Activated T-helper 2 cell treated with anti-CD3 and anti-CD28 coated beads, Interferon-gamma antibody, Interleukin-2, Interleukin-4, amounts not matched to agents 10 μg/mL and 5 μg/mL and 100 μg/mL, durations not matched to agents 14 hours and 24 hours and 36 hours (primary cell): ENCODE results near the gene ABHD17C. TPM values are rescaled to one million over a fixed set of nuclear protein-coding genes. Genes with fewer than 3 reads are reported as not detected.
"Not testable (repeated sequence)": the region's sequence is repeated elsewhere in the genome, so short reads cannot be mapped to it uniquely, and the experiment has no call there.

Experiments
- DNase-seq: peaks from one replicate; pipeline ENCODE4 v3.0.0; 2021; ENCODE audit warnings: low spot score
- H3K27ac Mint-ChIP-seq: one replicate; pipeline ENCODE4 v1.8.0; 2021; ENCODE audit warnings: mixed read lengths
- H3K27me3 Mint-ChIP-seq: one replicate; pipeline ENCODE4 v1.8.0; 2021; ENCODE audit warnings: low read depth, mixed read lengths
- H3K36me3 Mint-ChIP-seq: one replicate; pipeline ENCODE4 v1.8.0; 2021; ENCODE audit warnings: low read depth, mixed read lengths
- H3K4me1 Mint-ChIP-seq: one replicate; pipeline ENCODE4 v1.8.0; 2021; ENCODE audit warnings: low read depth, mixed read lengths
- H3K4me3 Mint-ChIP-seq: one replicate; pipeline ENCODE4 v1.8.0; 2021; ENCODE audit warnings: low read depth, mild to moderate bottlenecking, moderate library complexity, mixed read lengths
- H3K9me3 Mint-ChIP-seq: one replicate; pipeline ENCODE4 v1.8.0; 2021; ENCODE audit warnings: mixed read lengths
- intact Hi-C: fragments of 100-400 bp; cut with micrococcal nuclease; formaldehyde crosslinking; loops from one replicate; pipeline ENCODE4 v1.15.1; 2023
- total RNA-seq: library from RNA; stranded (reverse); gene quantifications from 2 replicates; pipeline ENCODE4 v1.2.3, GENCODE V29; 2022

The ABHD17C gene
- total RNA-seq = 4.2 and 4.3 TPM in 2 replicates

DNA sequence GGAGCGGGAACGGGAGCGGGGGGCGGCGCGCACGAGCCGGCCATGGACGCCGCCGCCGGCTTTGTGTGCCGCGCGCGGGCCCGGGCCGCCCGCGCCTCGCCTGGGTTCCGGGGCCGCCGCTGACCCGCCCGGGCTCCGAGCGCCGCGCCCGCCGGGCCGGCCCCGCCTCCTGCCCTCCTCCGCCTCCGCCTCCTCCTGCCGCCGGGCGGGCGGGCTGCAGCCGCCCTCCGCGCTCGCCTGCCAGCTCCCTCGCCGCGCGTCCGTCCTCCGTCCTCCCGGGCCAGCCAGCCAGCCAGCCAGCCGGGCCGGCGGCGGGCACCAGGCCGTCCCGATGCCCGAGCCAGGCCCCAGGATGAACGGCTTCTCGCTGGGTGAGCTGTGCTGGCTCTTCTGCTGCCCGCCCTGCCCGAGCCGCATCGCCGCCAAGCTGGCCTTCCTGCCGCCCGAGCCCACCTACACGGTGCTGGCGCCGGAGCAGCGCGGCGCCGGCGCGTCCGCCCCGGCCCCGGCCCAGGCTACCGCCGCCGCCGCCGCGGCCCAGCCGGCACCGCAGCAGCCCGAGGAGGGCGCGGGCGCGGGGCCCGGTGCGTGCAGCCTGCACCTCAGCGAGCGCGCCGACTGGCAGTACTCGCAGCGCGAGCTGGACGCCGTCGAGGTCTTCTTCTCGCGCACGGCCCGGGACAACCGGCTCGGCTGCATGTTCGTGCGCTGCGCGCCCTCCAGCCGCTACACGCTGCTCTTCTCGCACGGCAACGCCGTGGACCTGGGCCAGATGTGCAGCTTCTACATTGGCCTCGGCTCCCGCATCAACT is at the start of gene ABHD17C:
ABHD17C (plus strand) TSS at position 212 of the 812 bp plus-strand sequence; CDS start at position 332, 120 bp downstream.
- H3K27ac Mint-ChIP-seq = peak within 1 kb of the TSS; percentile 43
- no peaks in the 10 kb centered on the region for H3K36me3 Mint-ChIP-seq
- DNase-seq = peak; percentile 32
- peak within 1 kb of the TSS; percentile 86 for H3K4me3 Mint-ChIP-seq
- H3K27me3 Mint-ChIP-seq = peaks cover 51% of the 10 kb centered on the region
- H3K9me3 Mint-ChIP-seq = no peaks in the 10 kb centered on the region
- intact Hi-C loops = loop anchor here (5.0 to 10.0 kb wide), 3 partner anchors 109 to 569 kb away; partner anchors contain the start of gene MESD
- H3K4me1 Mint-ChIP-seq = peaks cover 16% of the 10 kb centered on the region

DNA sequence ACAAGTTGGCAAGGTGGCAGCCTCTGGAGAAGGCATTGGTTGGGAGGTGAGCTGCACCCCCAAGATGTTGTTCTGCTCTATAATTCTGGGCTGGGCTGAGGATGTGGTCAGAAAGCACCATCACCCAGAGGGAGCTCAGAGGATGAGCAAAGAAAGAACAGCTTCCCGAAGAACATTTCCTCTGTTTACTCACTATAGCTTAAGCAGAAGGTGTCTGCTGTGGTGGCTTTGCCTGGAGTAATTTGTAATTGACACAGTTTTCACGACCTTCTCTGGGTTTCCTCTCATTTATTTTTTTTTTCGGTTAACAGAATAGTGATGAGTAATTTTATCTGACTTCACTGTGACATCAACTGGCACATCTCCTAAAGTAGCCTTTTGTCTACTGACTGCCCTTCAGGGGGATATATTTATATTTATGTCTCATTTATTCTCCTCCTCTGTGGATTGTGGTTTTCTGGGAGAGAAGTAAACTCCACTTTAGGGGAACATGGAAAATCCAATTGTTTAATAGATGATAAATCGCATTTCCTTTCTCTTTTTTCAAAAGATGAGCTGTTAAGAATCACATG is 49.5 kb upstream of the ABHD17C start:
- H3K4me1 Mint-ChIP-seq = peaks cover 2% of the 10 kb centered on the region
- no peak overlapping the region for H3K4me3 Mint-ChIP-seq
- no peaks in the 10 kb centered on the region for H3K9me3 Mint-ChIP-seq
- H3K36me3 Mint-ChIP-seq = no peaks in the 10 kb centered on the region
- no peak overlapping the region for H3K27ac Mint-ChIP-seq
- intact Hi-C loops = no loop called here
- no peaks in the 10 kb centered on the region for H3K27me3 Mint-ChIP-seq
- DNase-seq = no peak

GRCh38 chr15:80647424-80647823 is 47.7 kb upstream of the ABHD17C start:
- H3K27me3 Mint-ChIP-seq, DNase-seq, H3K4me1 Mint-ChIP-seq, H3K27ac Mint-ChIP-seq, H3K4me3 Mint-ChIP-seq, H3K36me3 Mint-ChIP-seq, H3K9me3 Mint-ChIP-seq, intact Hi-C loops: not testable (repeated sequence)

GRCh38 chr15:80654299-80654698 is 40.8 kb upstream of the ABHD17C start:
- peaks cover 15% of the 10 kb centered on the region for H3K27me3 Mint-ChIP-seq
- no peak overlapping the region for H3K27ac Mint-ChIP-seq
- H3K4me1 Mint-ChIP-seq = no peaks in the 10 kb centered on the region
- intact Hi-C loops = no loop called here
- H3K4me3 Mint-ChIP-seq = no peak overlapping the region
- DNase-seq = no peak
- peaks cover 7% of the 10 kb centered on the region for H3K9me3 Mint-ChIP-seq
- H3K36me3 Mint-ChIP-seq = no peaks in the 10 kb centered on the region

GRCh38 chr15:80659375-80659774 is 35.7 kb upstream of the ABHD17C start:
- Mint-ChIP-seq H3K36me3 (no peaks in the 10 kb centered on the region), H3K4me1 (no peaks in the 10 kb centered on the region), H3K9me3 (no peaks in the 10 kb centered on the region), H3K27me3 (peaks cover 24% of the 10 kb centered on the region), H3K4me3 (no peak overlapping the region), H3K27ac (no peak overlapping the region)
- intact Hi-C loops = no loop called here
- no peak for DNase-seq

DNA sequence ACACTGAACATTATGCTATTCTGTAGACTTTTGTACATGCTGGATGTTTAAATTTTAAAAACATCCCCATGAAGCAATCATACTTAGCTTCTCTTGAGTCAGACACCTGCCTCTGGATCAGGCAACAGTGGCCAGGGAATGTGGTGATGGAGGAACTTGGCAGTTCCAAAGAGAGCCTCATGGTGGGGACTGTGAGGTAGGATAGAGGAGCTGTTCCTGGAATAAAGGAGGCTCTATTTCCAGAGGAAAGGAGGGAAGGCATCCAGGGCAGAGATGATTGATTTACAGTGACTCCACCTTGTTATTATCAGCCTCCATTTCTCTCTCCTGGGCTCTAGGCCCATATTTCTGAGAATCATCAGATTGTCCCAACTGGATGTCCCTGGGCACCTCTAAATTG is 35.0 kb upstream of the ABHD17C start:
- no peak for DNase-seq
- Mint-ChIP-seq H3K4me1 (no peaks in the 10 kb centered on the region), H3K36me3 (no peaks in the 10 kb centered on the region), H3K4me3 (no peak overlapping the region), H3K27ac (no peak overlapping the region), H3K27me3 (peaks cover 17% of the 10 kb centered on the region), H3K9me3 (no peaks in the 10 kb centered on the region)
- intact Hi-C loops = no loop called here

DNA sequence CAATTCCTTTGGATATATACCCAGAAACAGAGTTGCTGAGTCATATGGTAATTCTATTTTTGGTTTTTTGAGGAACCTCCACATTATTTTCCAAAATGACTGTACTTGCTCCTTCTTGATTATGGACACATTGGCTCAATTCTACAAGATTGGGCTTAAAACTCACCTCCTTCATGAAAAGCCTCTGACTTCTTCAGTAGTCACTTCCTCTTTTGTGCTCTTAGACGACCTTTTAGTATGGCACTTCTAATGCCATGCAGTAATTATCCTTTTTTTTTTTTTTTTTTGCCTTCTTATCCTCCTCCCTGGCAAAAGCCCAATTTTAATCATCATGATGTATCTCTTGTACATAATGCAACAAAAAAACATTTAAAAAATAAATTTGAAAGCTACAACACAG is 33.0 kb upstream of the ABHD17C start:
- Mint-ChIP-seq H3K9me3 (no peaks in the 10 kb centered on the region), H3K4me1 (no peaks in the 10 kb centered on the region), H3K36me3 (no peaks in the 10 kb centered on the region), H3K4me3 (no peak overlapping the region), H3K27me3 (peaks cover 17% of the 10 kb centered on the region), H3K27ac (no peak overlapping the region)
- DNase-seq = no peak
- intact Hi-C loops = no loop called here

GRCh38 chr15:80662757-80663553 is 32.2 kb upstream of the ABHD17C start:
- Mint-ChIP-seq H3K27me3 (peaks cover 17% of the 10 kb centered on the region), H3K9me3 (no peaks in the 10 kb centered on the region), H3K36me3 (no peaks in the 10 kb centered on the region), H3K4me1 (no peaks in the 10 kb centered on the region), H3K4me3 (no peak overlapping the region), H3K27ac (no peak overlapping the region)
- intact Hi-C loops = no loop called here
- DNase-seq = no peak

DNA sequence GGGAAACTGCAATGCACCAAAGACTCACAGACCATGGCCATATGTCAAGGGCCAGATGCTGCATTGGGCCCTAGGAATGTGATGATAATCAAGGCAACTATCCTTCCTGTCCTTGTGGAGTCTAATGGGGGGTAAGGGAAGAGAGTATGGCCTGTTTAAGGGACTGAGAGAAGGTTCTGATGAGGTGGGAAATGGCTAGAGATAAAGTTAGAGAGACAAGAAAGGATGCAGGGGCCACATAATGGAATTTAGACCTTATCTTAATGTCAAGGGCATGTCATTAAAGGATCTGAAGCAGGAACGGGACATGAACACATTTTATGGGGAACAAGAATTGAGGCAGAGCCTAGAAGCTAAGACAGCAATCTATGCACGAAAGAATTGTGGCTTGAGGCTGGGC is 30.0 kb upstream of the ABHD17C start:
- no peak for DNase-seq
- Mint-ChIP-seq H3K36me3 (no peaks in the 10 kb centered on the region), H3K9me3 (no peaks in the 10 kb centered on the region), H3K4me3 (no peak overlapping the region), H3K27ac (no peak overlapping the region), H3K4me1 (no peaks in the 10 kb centered on the region), H3K27me3 (peaks cover 21% of the 10 kb centered on the region)
- intact Hi-C loops = no loop called here

GRCh38 chr15:80667936-80668335 is 27.2 kb upstream of the ABHD17C start:
- no peak for DNase-seq
- no peak overlapping the region for H3K27ac Mint-ChIP-seq
- no peaks in the 10 kb centered on the region for H3K9me3 Mint-ChIP-seq
- peaks cover 8% of the 10 kb centered on the region for H3K27me3 Mint-ChIP-seq
- intact Hi-C loops = no loop called here
- H3K4me3 Mint-ChIP-seq = no peak overlapping the region
- no peaks in the 10 kb centered on the region for H3K4me1 Mint-ChIP-seq
- no peaks in the 10 kb centered on the region for H3K36me3 Mint-ChIP-seq

- Mint-ChIP-seq H3K27ac (no peak overlapping the region), H3K27me3 (peaks cover 8% of the 10 kb centered on the region), H3K4me1 (no peaks in the 10 kb centered on the region), H3K36me3 (no peaks in the 10 kb centered on the region), H3K9me3 (no peaks in the 10 kb centered on the region), H3K4me3 (no peak overlapping the region)
- no peak for DNase-seq
- intact Hi-C loops = no loop called here
These were observed 26.4 kb upstream of the ABHD17C start for GRCh38 chr15:80668546-80669236.

DNA sequence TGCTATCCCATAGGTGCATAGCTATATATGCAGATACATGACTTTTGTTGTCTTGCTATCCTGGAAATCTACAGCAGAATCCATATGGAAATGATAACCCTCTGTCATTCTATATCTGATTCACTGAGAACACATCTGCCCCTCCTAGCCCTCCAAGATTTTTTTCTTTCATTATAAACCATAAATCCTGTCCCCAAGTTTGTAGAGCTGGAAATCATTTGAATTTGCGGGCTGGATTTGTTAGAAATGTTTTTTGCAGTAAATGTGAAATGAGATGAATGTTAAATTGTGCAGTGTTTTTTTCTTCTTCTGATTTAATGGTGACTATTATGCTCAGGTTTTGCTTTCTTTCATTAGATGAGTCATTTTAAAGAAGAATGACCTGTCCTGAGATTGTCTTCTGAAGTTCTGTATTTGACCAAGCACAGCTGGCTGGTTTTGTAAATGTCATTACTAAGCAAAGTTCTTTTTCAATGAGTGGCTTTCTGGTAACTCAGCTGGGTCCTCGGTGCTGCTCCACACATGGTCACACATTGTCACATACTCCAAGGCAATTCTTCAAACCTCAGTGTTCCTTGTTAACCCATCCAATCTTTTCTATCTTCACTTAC is 25.3 kb upstream of the ABHD17C start:
- H3K4me3 Mint-ChIP-seq = no peak overlapping the region
- intact Hi-C loops = no loop called here
- peaks cover 8% of the 10 kb centered on the region for H3K27me3 Mint-ChIP-seq
- no peaks in the 10 kb centered on the region for H3K36me3 Mint-ChIP-seq
- H3K4me1 Mint-ChIP-seq = no peaks in the 10 kb centered on the region
- H3K27ac Mint-ChIP-seq = no peak overlapping the region
- DNase-seq = no peak
- no peaks in the 10 kb centered on the region for H3K9me3 Mint-ChIP-seq
